Activated effector memory CD4-positive, alpha-beta T cell treated with Interleukin-2 at 50 U/mL for 16 hours (primary cell): ENCODE data around the gene CD276.
"Not testable (repeated sequence)": the region's sequence is repeated elsewhere in the genome, so short reads cannot be mapped to it uniquely, and the experiment has no call there.

ENCODE experiments used
- DNase-seq: peaks from one replicate; pipeline ENCODE4 v3.0.0-alpha.2; 2020

CD276 gene

GRCh38 chr15:73683777-73684580 is at the start of gene CD276:
Gene CD276 (plus strand): TSS chr15:73684383. CDS start chr15:73699640, 15,257 bp downstream.
- no peak for DNase-seq

GRCh38 chr15:73637527-73637926 is 46.7 kb upstream of the CD276 start:
- DNase-seq: no peak

- not testable (repeated sequence) for DNase-seq
These were observed 44.7 kb upstream of the CD276 start for GRCh38 chr15:73639464-73639863.

GRCh38 chr15:73647259-73648013 is 36.7 kb upstream of the CD276 start:
- no peak for DNase-seq

- DNase-seq: no peak
These were observed 36.2 kb upstream of the CD276 start for GRCh38 chr15:73648014-73648295.

- DNase-seq: no peak
These were observed 33.6 kb upstream of the CD276 start for GRCh38 chr15:73650416-73651126.

- no peak for DNase-seq
These were observed 29.5 kb upstream of the CD276 start for GRCh38 chr15:73654659-73655058.

- no peak for DNase-seq
These were observed 28.5 kb upstream of the CD276 start for GRCh38 chr15:73655724-73656123.

- no peak for DNase-seq
These were observed 25.5 kb upstream of the CD276 start for GRCh38 chr15:73658645-73659044.

GRCh38 chr15:73660455-73660854 is 23.7 kb upstream of the CD276 start:
- DNase-seq: no peak

GRCh38 chr15:73674587-73674986 is 9.6 kb upstream of the CD276 start:
- DNase-seq: no peak

GRCh38 chr15:73677146-73677607 is 7.0 kb upstream of the CD276 start:
- peak; percentile 25 for DNase-seq

GRCh38 chr15:73677733-73678132 is 6.5 kb upstream of the CD276 start:
- no peak for DNase-seq

- no peak for DNase-seq
These were observed 5.7 kb upstream of the CD276 start for GRCh38 chr15:73678498-73678897.

GRCh38 chr15:73679180-73679579 is 5.0 kb upstream of the CD276 start:
- DNase-seq: no peak

- no peak for DNase-seq
These were observed 4.2 kb upstream of the CD276 start for GRCh38 chr15:73679964-73680363.

GRCh38 chr15:73680549-73680948 is 3.6 kb upstream of the CD276 start:
- DNase-seq: no peak

- DNase-seq: no peak
These were observed 3.1 kb upstream of the CD276 start for GRCh38 chr15:73681063-73681462.

GRCh38 chr15:73681856-73682599 is 2.2 kb upstream of the CD276 start:
- DNase-seq: no peak

GRCh38 chr15:73682600-73683090 is 1.5 kb upstream of the CD276 start:
- DNase-seq: no peak

GRCh38 chr15:73683257-73683776 is 866 bp upstream of the CD276 start:
- DNase-seq: no peak
